WTC11 (cell line): Measurements from ENCODE around the gene ZBTB32.

Experiments
- IRF1 ChIP-seq: sonication (generic); formaldehyde crosslinking; IDR thresholded peaks from 2 replicates; pipeline ENCODE4 v1.8.0; 2023; ENCODE audit warnings: missing genetic modification reagents
- JUN ChIP-seq: sonication (generic); formaldehyde crosslinking; IDR thresholded peaks from 2 replicates; pipeline ENCODE4 v1.8.0; 2023; ENCODE audit warnings: mild to moderate bottlenecking, missing genetic modification reagents
- MXD4 ChIP-seq: fragments of 250-450 bp; sonication (Bioruptor Pico); IDR thresholded peaks from 2 replicates; pipeline ENCODE4 v1.8.0; 2021; ENCODE audit warnings: mild to moderate bottlenecking, moderate library complexity, borderline replicate concordance
- TF ChIP-seq, protein P1 (sequence below): fragments of 200-600 bp; IDR thresholded peaks from 2 replicates; pipeline ENCODE4 v1.8.0; 2022; ENCODE audit warnings: antibody characterized with exemption
- TF ChIP-seq, protein P2 (sequence below): sonication (generic); formaldehyde crosslinking; IDR thresholded peaks from 2 replicates; pipeline ENCODE4 v1.8.1; 2023; ENCODE audit warnings: mild to moderate bottlenecking, missing genetic modification reagents, moderate library complexity

DNA sequence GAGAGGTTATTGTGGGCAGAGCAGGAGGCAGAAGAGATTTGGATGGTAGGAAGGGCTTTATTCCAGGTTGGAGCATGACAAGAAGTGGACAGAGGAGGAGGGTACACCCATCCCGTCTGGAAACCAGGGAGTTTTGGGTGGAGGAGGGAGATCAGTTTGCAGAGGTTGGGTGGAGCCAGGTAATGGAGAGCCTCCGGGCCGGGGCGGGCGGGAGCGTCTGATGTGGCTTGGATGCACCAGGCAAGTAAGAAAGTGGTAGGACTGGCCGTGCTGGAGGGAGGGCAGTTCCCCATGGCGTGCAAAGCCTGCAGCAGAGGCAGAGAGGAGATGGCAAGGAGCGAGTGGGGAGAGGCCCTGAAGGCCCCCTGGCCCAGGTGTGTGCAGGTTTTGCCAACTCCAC is 27.0 kb downstream of the ZBTB32 start:
- TF ChIP-seq, protein P1, sequence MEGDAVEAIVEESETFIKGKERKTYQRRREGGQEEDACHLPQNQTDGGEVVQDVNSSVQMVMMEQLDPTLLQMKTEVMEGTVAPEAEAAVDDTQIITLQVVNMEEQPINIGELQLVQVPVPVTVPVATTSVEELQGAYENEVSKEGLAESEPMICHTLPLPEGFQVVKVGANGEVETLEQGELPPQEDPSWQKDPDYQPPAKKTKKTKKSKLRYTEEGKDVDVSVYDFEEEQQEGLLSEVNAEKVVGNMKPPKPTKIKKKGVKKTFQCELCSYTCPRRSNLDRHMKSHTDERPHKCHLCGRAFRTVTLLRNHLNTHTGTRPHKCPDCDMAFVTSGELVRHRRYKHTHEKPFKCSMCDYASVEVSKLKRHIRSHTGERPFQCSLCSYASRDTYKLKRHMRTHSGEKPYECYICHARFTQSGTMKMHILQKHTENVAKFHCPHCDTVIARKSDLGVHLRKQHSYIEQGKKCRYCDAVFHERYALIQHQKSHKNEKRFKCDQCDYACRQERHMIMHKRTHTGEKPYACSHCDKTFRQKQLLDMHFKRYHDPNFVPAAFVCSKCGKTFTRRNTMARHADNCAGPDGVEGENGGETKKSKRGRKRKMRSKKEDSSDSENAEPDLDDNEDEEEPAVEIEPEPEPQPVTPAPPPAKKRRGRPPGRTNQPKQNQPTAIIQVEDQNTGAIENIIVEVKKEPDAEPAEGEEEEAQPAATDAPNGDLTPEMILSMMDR: no peak
- no peak for TF ChIP-seq JUN (CRISPR knock-in tag)
- TF ChIP-seq, protein P2, sequence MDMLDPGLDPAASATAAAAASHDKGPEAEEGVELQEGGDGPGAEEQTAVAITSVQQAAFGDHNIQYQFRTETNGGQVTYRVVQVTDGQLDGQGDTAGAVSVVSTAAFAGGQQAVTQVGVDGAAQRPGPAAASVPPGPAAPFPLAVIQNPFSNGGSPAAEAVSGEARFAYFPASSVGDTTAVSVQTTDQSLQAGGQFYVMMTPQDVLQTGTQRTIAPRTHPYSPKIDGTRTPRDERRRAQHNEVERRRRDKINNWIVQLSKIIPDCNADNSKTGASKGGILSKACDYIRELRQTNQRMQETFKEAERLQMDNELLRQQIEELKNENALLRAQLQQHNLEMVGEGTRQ (CRISPR knock-in tag): no peak
- TF ChIP-seq MXD4 (CRISPR knock-in tag): no peak
- TF ChIP-seq IRF1: no peak
